ENCODE results near the gene SLC26A11.

- no peak for TF ChIP-seq CTCF (IDR thresholded peaks at IDR 0.05)
- no peak for TF ChIP-seq POLR2A (IDR thresholded peaks at IDR 0.05)
These were observed 12.2 kb upstream of the SLC26A11 start for GRCh38 chr17:80208050-80208449.
